Measurements from ENCODE around the gene POR. TPM values are rescaled to one million over a fixed set of nuclear protein-coding genes. Genes with fewer than 3 reads are reported as not detected.

POR gene
- total and polyA plus RNA-seq, 2 of the 13 experiments (the other 11 are each of a cell fraction or from before 2014, with no cell fraction given): 145 to 266 TPM

- TF ChIP-seq MYPOP (CRISPR knock-in tag; IDR thresholded peaks at IDR 0.05): peak; percentile 57
- TF ChIP-seq ZNF550 (CRISPR knock-in tag; IDR thresholded peaks at IDR 0.05; ENCODE audit: borderline replicate concordance): no peak
- TF ChIP-seq HOXA5 (CRISPR knock-in tag; IDR thresholded peaks at IDR 0.05): peak; percentile 21; the same call in 1 of the 2 replicates
- no peak for TF ChIP-seq ZNF747 (CRISPR knock-in tag; IDR thresholded peaks at IDR 0.05; ENCODE audit: borderline replicate concordance)
- no peak for TF ChIP-seq PCBP1 (IDR thresholded peaks at IDR 0.05; ENCODE audit: borderline replicate concordance, low read depth, low read length)
- TF ChIP-seq ZKSCAN5 (CRISPR knock-in tag; IDR thresholded peaks at IDR 0.05): no peak
- no peak for TF ChIP-seq PRMT3 (CRISPR knock-in tag; IDR thresholded peaks at IDR 0.05; ENCODE audit: borderline replicate concordance, low read depth)
- TF ChIP-seq NONO (IDR thresholded peaks at IDR 0.05): no peak
- TF ChIP-seq NONO (CRISPR knock-in tag; conservative IDR thresholded peaks at IDR 0.05): no peak
- TF ChIP-seq, protein P1, sequence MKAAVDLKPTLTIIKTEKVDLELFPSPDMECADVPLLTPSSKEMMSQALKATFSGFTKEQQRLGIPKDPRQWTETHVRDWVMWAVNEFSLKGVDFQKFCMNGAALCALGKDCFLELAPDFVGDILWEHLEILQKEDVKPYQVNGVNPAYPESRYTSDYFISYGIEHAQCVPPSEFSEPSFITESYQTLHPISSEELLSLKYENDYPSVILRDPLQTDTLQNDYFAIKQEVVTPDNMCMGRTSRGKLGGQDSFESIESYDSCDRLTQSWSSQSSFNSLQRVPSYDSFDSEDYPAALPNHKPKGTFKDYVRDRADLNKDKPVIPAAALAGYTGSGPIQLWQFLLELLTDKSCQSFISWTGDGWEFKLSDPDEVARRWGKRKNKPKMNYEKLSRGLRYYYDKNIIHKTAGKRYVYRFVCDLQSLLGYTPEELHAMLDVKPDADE (CRISPR knock-in tag; IDR thresholded peaks at IDR 0.05): no peak
- peak; percentile 75 for TF ChIP-seq MED8 (CRISPR knock-in tag; IDR thresholded peaks at IDR 0.05; ENCODE audit: insufficient replicate concordance)
- TF ChIP-seq AGO2 (optimal IDR thresholded peaks at IDR 0.05; ENCODE audit: low read depth, low read length): no peak
- peak; percentile 91 for TF ChIP-seq TEF (CRISPR knock-in tag; IDR thresholded peaks at IDR 0.05)
- no peak; the same call in none of the 2 replicates for TF ChIP-seq ATF7 (IDR thresholded peaks at IDR 0.05)
- no peak; the same call in 1 of the 2 replicates for TF ChIP-seq ATF7 (CRISPR knock-in tag; IDR thresholded peaks at IDR 0.05)
- no peak for TF ChIP-seq ZNF564 (CRISPR knock-in tag; IDR thresholded peaks at IDR 0.05)
- peak; percentile 83 for TF ChIP-seq ZNF710 (CRISPR knock-in tag; IDR thresholded peaks at IDR 0.05; ENCODE audit: borderline replicate concordance)
- peak; percentile 71; the same call in 1 of the 2 replicates for TF ChIP-seq FOXK1 (CRISPR knock-in tag; IDR thresholded peaks at IDR 0.05; ENCODE audit: borderline replicate concordance, low read depth)
- TF ChIP-seq BCL6 (CRISPR knock-in tag; IDR thresholded peaks at IDR 0.05): peak; percentile 63
- no peak for TF ChIP-seq EEA1 (CRISPR knock-in tag; IDR thresholded peaks at IDR 0.05; ENCODE audit: borderline replicate concordance)
- no peak for TF ChIP-seq MLLT10 (CRISPR knock-in tag; IDR thresholded peaks at IDR 0.05)
- no peak for TF ChIP-seq KDM4B (CRISPR knock-in tag; IDR thresholded peaks at IDR 0.05)
- no peak for TF ChIP-seq ZNF160 (CRISPR knock-in tag; IDR thresholded peaks at IDR 0.05)
- no peak for TF ChIP-seq ZNF136 (CRISPR knock-in tag; IDR thresholded peaks at IDR 0.05; ENCODE audit: low read depth)
- 0 out of 2 replicates have a peak, but pooled peaks have one; percentile 44 for TF ChIP-seq NKX3-1 (CRISPR knock-in tag; IDR thresholded peaks at IDR 0.05)
- peak; percentile 60 for TF ChIP-seq ATF1 (CRISPR knock-in tag; IDR thresholded peaks at IDR 0.05)
- TF ChIP-seq ZNF484 (CRISPR knock-in tag; IDR thresholded peaks at IDR 0.05; ENCODE audit: borderline replicate concordance, low read depth): no peak
Measured at GRCh38 chr7:75906991-75907667, 7.8 kb upstream of the POR start (continued).
